ENCODE results near the gene SRGN. TPM values are rescaled to one million over a fixed set of nuclear protein-coding genes. Genes with fewer than 3 reads are reported as not detected.

Gene SRGN
- total and polyA plus RNA-seq, 2 of the 13 experiments (the other 11 are each of a cell fraction or from before 2014, with no cell fraction given) = 0.09 TPM; not detected in 1

GRCh38 chr10:69097729-69098128 is 9.8 kb downstream of the SRGN start:
- Histone ChIP-seq H4K20me1 (ENCODE audit: insufficient read depth, low read length) (no peaks in the 10 kb centered on the region), H3K27ac (ENCODE audit: extremely low read length, insufficient read depth, low read length) (no peak overlapping the region), H2AFZ (ENCODE audit: low read length) (no peak overlapping the region), H3K36me3 (replicated peaks in 1 of 2; ENCODE audit: control insufficient read depth in 1 of 2, insufficient read depth in 2 of 2, low read length in 2 of 2) (no peaks in the 10 kb centered on the region), H3K4me1 (ENCODE audit: insufficient read depth, low read length) (no peaks in the 10 kb centered on the region), H3K9me3 (ENCODE audit: low read length) (no peaks in the 10 kb centered on the region), H3K4me3 (replicated peaks in 1 of 3; ENCODE audit: insufficient read depth in 1 of 3, low read depth in 2 of 3, low read length in 3 of 3) (no peak overlapping the region), H3K27me3 (ENCODE audit: control insufficient read depth in 1 of 2, insufficient read depth in 2 of 2, low read length in 2 of 2) (peaks cover 0 to 7% of the 10 kb centered on the region in 2 experiments; a peak in 1 of 5 replicates), H3K9ac (ENCODE audit: insufficient read depth, low read depth, low read length) (no peak overlapping the region), H3K4me2 (ENCODE audit: low read depth, low read length) (no peak overlapping the region), H3K79me2 (ENCODE audit: insufficient read depth, low read length) (no peaks in the 10 kb centered on the region)
- no peak for FAIRE-seq
- DNase-seq (ENCODE audit: low spot score) = no peak
- in situ Hi-C loops (cut with HindIII; ENCODE audit: extremely low pct_ligation_motif_present, low pct_unique_long_range_greater_than_20kb) = no loop called here
- WGBS (ENCODE audit: low lambda C conversion rate) = 37% methylated on average over 4 of the region's 4 CpGs
- no peak for ATAC-seq
- ChIA-PET CTCF (ENCODE audit: low intra/inter-chr PET ratio, low total read pairs) (no interaction called here), POLR2A (no interaction called here)
- BruUV-seq (replicated peaks) = no TSS peak
- intact Hi-C loops (cut with micrococcal nuclease; ENCODE audit: unreplicated experiment) = no loop called here
- TF ChIP-seq ZNF737 (CRISPR knock-in tag; IDR thresholded peaks at IDR 0.05; ENCODE audit: borderline replicate concordance) = no peak
- TF ChIP-seq AFF4 (CRISPR knock-in tag; IDR thresholded peaks at IDR 0.05) = no peak
- TF ChIP-seq ISX (CRISPR knock-in tag; conservative IDR thresholded peaks at IDR 0.05) = no peak
- no peak for TF ChIP-seq CC2D1A (CRISPR knock-in tag; IDR thresholded peaks at IDR 0.05)
- TF ChIP-seq ZNF790 (CRISPR knock-in tag; IDR thresholded peaks at IDR 0.05; ENCODE audit: borderline replicate concordance) = no peak
- TF ChIP-seq, protein P1, sequence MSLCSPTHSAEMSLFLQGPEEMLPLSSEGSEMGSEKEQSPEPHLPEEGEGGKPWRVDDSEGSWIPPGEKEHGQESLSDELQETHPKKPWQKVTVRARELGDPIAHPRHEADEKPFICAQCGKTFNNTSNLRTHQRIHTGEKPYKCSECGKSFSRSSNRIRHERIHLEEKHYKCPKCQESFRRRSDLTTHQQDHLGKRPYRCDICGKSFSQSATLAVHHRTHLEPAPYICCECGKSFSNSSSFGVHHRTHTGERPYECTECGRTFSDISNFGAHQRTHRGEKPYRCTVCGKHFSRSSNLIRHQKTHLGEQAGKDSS (CRISPR knock-in tag; IDR thresholded peaks at IDR 0.05; ENCODE audit: borderline replicate concordance, low read depth) = no peak
- TF ChIP-seq MTA1 (CRISPR knock-in tag; IDR thresholded peaks at IDR 0.05; ENCODE audit: borderline replicate concordance) = no peak
- TF ChIP-seq TRIM22 (IDR thresholded peaks at IDR 0.05) = no peak
- no peak for TF ChIP-seq ZNF317 (CRISPR knock-in tag; IDR thresholded peaks at IDR 0.05)
- TF ChIP-seq MBD4 (IDR thresholded peaks at IDR 0.05; ENCODE audit: borderline replicate concordance, low read length) = no peak
